ENCODE results near the gene ANKRD13C. TPM values are rescaled to one million over a fixed set of nuclear protein-coding genes. Genes with fewer than 3 reads are reported as not detected.
A peak's percentile ranks its signal among the peaks of the same experiment; 100 is the strongest.

ANKRD13C gene
- total RNA-seq, 1 donor from 2014 or later = 16.1 TPM

DNA sequence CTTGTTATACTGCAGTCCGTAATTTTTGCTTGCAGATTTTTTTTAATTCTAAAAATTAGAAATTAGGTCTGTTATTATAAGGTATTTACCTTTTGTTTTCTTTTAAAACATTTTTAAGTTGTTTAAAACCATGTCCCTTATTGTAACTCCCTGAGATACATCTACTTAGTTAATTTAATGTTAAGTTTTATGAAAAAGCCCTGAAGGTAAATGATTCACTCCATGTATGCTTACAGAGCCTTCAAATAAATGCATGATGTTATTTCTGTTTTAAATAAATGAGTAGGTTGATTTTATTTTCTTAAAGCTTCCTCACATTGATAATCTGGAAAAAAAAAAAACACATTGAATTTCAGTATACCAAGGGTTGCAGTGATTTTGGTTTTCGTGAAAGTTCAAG lies 125.9 kb downstream of the ANKRD13C start:
- Histone ChIP-seq H3K36me3 (ENCODE audit: control insufficient read depth, insufficient read depth, low read length) (peaks cover 12% of the 10 kb centered on the region), H3K27me3 (ENCODE audit: control insufficient read depth, insufficient read depth, low read length) (no peaks in the 10 kb centered on the region), H3K4me3 (ENCODE audit: low read depth, low read length) (no peak overlapping the region)
- FAIRE-seq (no peak), DNase-seq (ENCODE audit: low read depth) (no peak)
- TF ChIP-seq, protein P1, sequence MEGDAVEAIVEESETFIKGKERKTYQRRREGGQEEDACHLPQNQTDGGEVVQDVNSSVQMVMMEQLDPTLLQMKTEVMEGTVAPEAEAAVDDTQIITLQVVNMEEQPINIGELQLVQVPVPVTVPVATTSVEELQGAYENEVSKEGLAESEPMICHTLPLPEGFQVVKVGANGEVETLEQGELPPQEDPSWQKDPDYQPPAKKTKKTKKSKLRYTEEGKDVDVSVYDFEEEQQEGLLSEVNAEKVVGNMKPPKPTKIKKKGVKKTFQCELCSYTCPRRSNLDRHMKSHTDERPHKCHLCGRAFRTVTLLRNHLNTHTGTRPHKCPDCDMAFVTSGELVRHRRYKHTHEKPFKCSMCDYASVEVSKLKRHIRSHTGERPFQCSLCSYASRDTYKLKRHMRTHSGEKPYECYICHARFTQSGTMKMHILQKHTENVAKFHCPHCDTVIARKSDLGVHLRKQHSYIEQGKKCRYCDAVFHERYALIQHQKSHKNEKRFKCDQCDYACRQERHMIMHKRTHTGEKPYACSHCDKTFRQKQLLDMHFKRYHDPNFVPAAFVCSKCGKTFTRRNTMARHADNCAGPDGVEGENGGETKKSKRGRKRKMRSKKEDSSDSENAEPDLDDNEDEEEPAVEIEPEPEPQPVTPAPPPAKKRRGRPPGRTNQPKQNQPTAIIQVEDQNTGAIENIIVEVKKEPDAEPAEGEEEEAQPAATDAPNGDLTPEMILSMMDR (IDR thresholded peaks at IDR 0.05; ENCODE audit: insufficient read depth, low read length, severe bottlenecking) = no peak

DNA sequence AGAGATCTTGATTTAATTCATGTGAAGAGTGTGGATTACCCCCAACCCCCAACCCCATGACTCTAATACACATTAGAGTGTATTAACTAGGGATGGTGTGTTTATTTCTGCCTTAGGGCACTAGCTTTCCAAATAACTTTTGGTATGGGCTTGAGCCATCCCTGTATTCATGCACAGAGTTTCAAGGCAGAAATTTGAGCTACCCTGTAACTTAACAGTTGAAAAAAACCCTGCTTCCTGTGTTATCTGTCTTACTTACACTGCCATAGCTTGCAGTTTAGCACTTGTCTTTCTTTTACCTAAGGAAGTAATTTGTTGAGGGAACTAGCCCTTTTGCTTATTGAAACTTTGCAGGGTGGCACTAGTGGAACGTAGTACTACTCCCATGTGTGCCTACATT lies 127.1 kb downstream of the ANKRD13C start:
- TF ChIP-seq, protein P1 (IDR thresholded peaks at IDR 0.05; ENCODE audit: insufficient read depth, low read length, severe bottlenecking) = no peak
- Histone ChIP-seq H3K36me3 (ENCODE audit: control insufficient read depth, insufficient read depth, low read length) (peaks cover 12% of the 10 kb centered on the region), H3K4me3 (ENCODE audit: low read depth, low read length) (no peak overlapping the region), H3K27me3 (ENCODE audit: control insufficient read depth, insufficient read depth, low read length) (no peaks in the 10 kb centered on the region)
- no peak for DNase-seq (ENCODE audit: low read depth)
- FAIRE-seq = no peak

DNA sequence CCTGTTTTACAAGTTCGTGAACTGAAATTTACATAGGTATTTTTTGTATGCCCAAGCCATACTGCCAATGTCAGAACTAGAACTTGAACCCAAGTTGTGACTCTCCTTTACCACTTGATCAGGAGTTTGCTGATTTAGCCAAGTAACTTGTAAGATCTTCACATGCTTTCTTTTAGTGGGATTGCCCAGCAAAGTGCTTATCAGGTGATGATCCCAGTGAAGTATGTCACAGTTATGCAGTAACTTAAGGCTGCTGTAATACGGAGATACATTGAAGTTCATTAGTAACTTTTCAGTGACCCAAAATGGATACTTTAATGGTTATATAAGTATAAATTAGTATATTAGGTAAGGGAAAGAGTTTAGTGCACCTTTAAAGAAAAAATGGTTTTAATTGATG lies 129.6 kb downstream of the ANKRD13C start:
- FAIRE-seq (no peak), DNase-seq (ENCODE audit: low read depth) (no peak)
- H3K36me3 ChIP-seq (ENCODE audit: control insufficient read depth, insufficient read depth, low read length) = peaks cover 11% of the 10 kb centered on the region
- TF ChIP-seq, protein P1 (IDR thresholded peaks at IDR 0.05; ENCODE audit: insufficient read depth, low read length, severe bottlenecking) = no peak
- no peaks in the 10 kb centered on the region for H3K27me3 ChIP-seq (ENCODE audit: control insufficient read depth, insufficient read depth, low read length)
- H3K4me3 ChIP-seq (ENCODE audit: low read depth, low read length) = no peak overlapping the region

DNA sequence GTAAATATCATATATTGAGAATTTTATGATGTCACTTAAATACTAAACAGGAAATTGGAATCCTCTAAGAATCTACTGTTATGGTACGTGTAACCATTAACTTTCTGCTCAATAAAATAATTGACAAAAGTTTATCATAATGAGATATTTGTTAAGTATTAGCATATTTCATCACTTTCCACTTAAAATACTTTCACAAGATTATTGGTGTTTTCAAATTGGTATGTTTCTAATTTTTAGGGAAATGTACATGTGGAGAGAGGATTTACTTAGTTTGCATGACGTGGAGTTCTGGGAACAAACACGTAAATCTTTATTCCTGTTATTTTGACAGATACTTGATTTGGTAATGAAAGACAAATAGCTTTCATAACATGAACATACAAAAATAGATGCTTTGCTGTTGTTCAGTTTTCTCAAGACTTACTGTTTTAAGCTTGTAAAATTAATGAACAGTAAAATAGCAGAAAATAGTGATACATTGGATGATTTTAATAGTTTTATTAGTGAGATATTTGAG lies 131.7 kb downstream of the ANKRD13C start:
- FAIRE-seq (no peak), DNase-seq (ENCODE audit: low read depth) (no peak)
- Histone ChIP-seq H3K36me3 (ENCODE audit: control insufficient read depth, insufficient read depth, low read length) (peaks cover 9% of the 10 kb centered on the region), H3K27me3 (ENCODE audit: control insufficient read depth, insufficient read depth, low read length) (no peaks in the 10 kb centered on the region), H3K4me3 (ENCODE audit: low read depth, low read length) (peak overlapping the region; percentile 77)
- TF ChIP-seq, protein P1 (IDR thresholded peaks at IDR 0.05; ENCODE audit: insufficient read depth, low read length, severe bottlenecking) = no peak

DNA sequence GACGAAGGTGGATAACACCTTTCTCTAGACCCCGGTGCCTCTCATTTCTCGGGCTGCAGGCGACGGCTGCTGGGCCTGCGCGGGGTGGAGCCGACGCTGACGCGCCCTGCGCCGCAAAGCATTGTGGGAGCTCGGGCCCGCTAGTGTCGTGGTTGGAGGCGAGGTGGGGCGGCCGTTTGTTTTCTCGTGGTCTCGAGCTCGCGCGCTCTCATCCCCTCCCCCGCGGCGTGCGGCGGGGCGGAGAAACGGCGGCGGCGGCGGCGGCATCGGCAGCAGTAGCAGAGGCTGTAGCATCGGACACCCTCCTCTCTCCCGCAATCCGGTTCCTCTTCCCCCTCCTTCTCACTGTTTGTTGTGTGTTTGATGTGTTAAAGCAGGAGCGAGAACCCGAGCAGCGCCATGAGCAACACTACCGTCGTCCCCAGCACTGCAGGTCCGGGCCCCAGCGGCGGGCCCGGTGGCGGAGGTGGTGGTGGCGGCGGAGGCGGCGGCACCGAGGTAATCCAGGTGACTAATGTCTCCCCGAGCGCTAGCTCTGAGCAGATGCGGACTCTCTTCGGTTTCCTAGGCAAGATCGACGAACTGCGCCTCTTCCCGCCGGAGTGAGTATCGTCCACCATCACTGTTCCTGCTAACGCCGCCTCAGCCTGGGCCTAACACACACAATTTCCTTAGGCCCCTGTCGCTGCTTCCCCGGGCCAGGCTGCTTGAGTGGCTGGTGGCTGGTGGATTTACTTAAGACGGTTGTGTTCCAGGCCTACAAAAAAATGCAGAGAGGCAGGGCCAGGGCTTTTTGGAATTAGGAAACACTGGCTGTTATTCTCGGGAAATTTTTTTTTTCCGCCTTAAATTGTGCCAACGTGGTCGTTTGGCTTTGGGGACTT lies 133.0 kb downstream of the ANKRD13C start, which contains the start of gene SRSF11:
Gene SRSF11 (plus strand): TSS at position 143 of the 884 bp plus-strand sequence. CDS start 257 bp downstream, at position 400.
- FAIRE-seq = no peak
- TF ChIP-seq, protein P1 (IDR thresholded peaks at IDR 0.05; ENCODE audit: insufficient read depth, low read length, severe bottlenecking) = no peak
- peak; percentile 76 for DNase-seq (ENCODE audit: low read depth)
- H3K4me3 ChIP-seq (ENCODE audit: low read depth, low read length) = peak within 1 kb of the TSS; percentile 77
- H3K27me3 ChIP-seq (ENCODE audit: control insufficient read depth, insufficient read depth, low read length) = no peaks in the 10 kb centered on the region
- peaks cover 8% of the 10 kb centered on the region for H3K36me3 ChIP-seq (ENCODE audit: control insufficient read depth, insufficient read depth, low read length)

All from bronchial epithelial cell (primary cell).